ENCODE results near the gene GULP1. TPM values are rescaled to one million over a fixed set of nuclear protein-coding genes. Genes with fewer than 3 reads are reported as not detected.
"Not testable (repeated sequence)": the region's sequence is repeated elsewhere in the genome, so short reads cannot be mapped to it uniquely, and the experiment has no call there.

The GULP1 gene, protein sequence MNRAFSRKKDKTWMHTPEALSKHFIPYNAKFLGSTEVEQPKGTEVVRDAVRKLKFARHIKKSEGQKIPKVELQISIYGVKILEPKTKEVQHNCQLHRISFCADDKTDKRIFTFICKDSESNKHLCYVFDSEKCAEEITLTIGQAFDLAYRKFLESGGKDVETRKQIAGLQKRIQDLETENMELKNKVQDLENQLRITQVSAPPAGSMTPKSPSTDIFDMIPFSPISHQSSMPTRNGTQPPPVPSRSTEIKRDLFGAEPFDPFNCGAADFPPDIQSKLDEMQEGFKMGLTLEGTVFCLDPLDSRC
- polyA plus RNA-seq (ENCODE audit: insufficient read length in 3 of 3), result 10 to 100 TPM; 53.6 to 59.4 (median 54.2) TPM
- long read RNA-seq, donor 1, partial matches to known transcripts, result 0 of 5 reads
- long read RNA-seq, donor 1, other reads (novel, unspliced or antisense), result 0 of 5 reads
- long read RNA-seq, donor 2, partial matches to known transcripts, result 0 of 7 reads
- long read RNA-seq, donor 2, other reads (novel, unspliced or antisense), result 0 of 7 reads
- long read RNA-seq, donor 3, partial matches to known transcripts, result 0 of 5 reads
- long read RNA-seq, donor 3, other reads (novel, unspliced or antisense), result 0 of 5 reads
- long read RNA-seq, donor 4, partial matches to known transcripts, result 18 of 20 reads
- long read RNA-seq, donor 4, other reads (novel, unspliced or antisense), result 0 of 20 reads
- long read RNA-seq, donor 5, partial matches to known transcripts, result 7 of 8 reads
- long read RNA-seq, donor 5, other reads (novel, unspliced or antisense), result 0 of 8 reads
- long read RNA-seq, donor 6, transcript GULP1-206 (12 exons, 1,376 nt), result major isoform, 5 of 12 reads
- long read RNA-seq, donor 6, partial matches to known transcripts, result 7 of 12 reads
- long read RNA-seq, donor 6, other reads (novel, unspliced or antisense), result 0 of 12 reads
- long read RNA-seq, donor 7, partial matches to known transcripts, result 0 of 7 reads
- long read RNA-seq, donor 7, other reads (novel, unspliced or antisense), result 0 of 7 reads
- long read RNA-seq, donor 8, partial matches to known transcripts, result 0 of 2 reads
- long read RNA-seq, donor 8, other reads (novel, unspliced or antisense), result 0 of 2 reads
- long read RNA-seq, donor 9, transcript GULP1-206 (12 exons, 1,376 nt), result major isoform, 6 of 11 reads
- long read RNA-seq, donor 9, partial matches to known transcripts, result 0 of 11 reads
- long read RNA-seq, donor 9, other reads (novel, unspliced or antisense), result 0 of 11 reads
- long read RNA-seq, donor 10, partial matches to known transcripts, result 21 of 24 reads
- long read RNA-seq, donor 10, other reads (novel, unspliced or antisense), result 0 of 24 reads
- long read RNA-seq, donor 11, partial matches to known transcripts, result 13 of 14 reads
- long read RNA-seq, donor 11, other reads (novel, unspliced or antisense), result 0 of 14 reads
- long read RNA-seq, donor 12, partial matches to known transcripts, result 0 of 5 reads
- long read RNA-seq, donor 12, other reads (novel, unspliced or antisense), result 0 of 5 reads
- long read RNA-seq, donor 13, partial matches to known transcripts, result 0 of 1 reads
- long read RNA-seq, donor 13, other reads (novel, unspliced or antisense), result 0 of 1 reads
- long read RNA-seq, donor 14, result 0 reads
- long read RNA-seq, donor 15, partial matches to known transcripts, result 10 of 15 reads
- long read RNA-seq, donor 15, other reads (novel, unspliced or antisense), result 0 of 15 reads
- long read RNA-seq, donor 16, transcript GULP1-206 (12 exons, 1,376 nt), result major isoform, 6 of 10 reads
- long read RNA-seq, donor 16, partial matches to known transcripts, result 0 of 10 reads
- long read RNA-seq, donor 16, other reads (novel, unspliced or antisense), result 0 of 10 reads

GRCh38 chr2:188291617-188292347 lies at the start of gene GULP1:
Gene GULP1, plus strand, starts transcription at chr2:188291874. Its CDS starts 185,829 bp downstream, at chr2:188477703.
- peak; percentile 84 for DNase-seq

DNA sequence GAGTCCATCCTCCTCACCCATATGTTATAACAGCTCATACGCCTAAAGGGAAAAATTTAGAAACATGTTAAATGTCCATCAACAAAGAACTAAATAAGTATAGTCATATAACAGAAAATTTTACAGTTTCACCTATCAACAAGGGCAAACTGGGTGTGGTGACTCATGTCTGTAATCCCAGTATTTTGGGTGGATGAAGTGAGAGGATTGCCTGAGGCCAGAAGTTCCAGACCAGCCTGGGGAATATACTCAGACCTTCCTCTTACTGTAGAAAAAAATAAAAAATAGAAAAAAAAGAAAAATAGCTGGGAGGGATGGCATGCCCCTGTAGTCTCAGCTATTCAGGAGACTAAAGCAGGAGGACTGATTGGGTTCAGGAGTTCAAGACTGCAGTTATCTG lies 48.3 kb upstream of the GULP1 start:
- DNase-seq, result no peak

DNA sequence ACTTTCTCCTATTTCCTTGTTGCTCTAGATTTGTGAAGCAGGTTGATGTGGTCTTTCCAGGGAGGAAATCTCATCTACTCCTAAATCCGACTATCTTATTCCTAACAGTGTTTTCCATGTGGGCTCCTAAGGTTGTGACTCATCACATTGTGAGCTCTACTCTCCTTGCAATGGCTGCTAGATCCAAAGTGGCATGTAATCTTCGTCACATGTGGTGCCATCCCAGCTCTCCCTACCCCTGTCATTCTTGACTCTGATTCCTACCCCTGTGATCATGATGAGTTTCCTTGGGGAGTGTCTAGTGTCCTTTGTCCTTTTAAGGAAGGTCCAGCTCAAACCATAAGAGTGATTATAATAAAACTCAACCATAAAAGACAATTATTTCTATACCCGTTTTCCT lies 47.3 kb upstream of the GULP1 start:
- no peak for DNase-seq

DNA sequence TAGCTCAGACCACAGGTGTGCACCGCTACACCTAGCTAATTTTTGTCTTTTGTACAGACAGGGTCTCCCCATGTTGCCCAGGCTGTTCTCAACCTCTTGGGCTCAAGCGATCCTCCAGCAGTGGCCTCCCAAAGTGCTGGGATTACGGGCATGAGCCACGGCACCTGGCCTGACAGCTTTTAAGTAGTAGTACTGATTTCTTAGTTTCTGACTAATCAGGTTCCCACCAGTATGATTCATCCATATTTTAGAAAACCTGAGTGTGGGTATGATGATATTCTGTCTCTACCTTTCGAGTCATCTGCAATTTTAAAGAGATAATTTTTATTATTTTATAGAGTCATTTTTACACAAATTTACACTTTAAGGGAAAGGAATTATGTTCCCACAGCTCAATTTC lies 46.4 kb upstream of the GULP1 start:
- DNase-seq, result no peak

DNA sequence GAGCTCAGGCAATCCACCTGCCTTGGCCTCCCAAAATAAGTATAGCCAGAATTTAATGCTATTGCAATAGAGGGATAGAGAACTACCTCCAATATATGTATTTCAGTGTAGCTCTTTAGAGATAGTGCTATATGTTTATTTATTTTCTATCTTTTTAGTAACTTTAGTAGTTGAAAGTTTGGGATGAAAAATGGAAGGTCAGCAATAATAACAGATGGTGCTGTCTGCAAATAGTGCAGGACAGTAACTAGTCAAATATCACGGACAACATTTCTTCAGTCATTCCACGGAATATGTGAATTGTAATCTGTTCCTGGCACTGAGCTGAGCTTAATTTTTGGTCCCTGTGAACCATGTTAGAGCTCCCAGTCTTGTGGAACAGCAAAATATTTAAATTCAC lies 43.2 kb upstream of the GULP1 start:
- DNase-seq, result no peak

DNA sequence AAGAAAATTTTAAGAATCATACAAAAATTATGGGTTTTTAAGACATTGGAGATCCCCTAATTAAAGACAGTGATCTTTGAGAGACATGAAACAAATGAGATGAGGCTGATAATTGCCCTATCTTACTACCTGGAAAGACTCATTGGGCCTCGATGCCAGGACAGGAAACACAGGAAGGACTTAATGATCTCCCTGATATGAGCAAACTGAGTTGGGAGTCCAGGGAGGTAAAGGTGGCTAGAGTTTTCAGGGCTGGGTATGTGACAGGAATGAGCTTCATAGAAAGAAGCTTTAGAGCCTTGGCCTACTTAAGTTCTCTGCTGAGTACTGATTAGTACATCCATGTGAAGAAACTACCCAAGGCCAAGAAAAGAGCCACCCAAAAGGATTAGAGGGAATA lies 40.6 kb upstream of the GULP1 start:
- DNase-seq, result no peak

DNA sequence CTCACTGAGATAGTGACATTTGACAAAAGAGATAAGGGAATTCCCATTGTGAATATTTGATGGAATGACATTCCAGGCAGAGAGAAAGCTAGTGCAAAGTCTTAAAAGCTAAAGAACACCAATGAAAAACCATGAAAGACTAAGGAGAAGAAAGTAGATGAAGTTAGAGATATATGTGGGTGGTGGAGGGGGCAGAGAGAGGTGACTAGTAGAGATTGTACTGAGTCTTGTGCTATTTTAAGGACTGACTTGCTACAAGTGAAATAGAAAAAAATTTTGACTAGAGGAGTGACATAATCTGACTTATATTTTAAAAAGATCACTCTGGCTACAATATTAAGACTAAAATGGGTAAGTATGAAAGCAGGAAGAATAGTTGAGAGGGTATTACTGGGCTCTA lies 35.3 kb upstream of the GULP1 start:
- no peak for DNase-seq

- DNase-seq, result no peak
Observed at GRCh38 chr2:188265315-188265714, 26.4 kb upstream of the GULP1 start.

DNA sequence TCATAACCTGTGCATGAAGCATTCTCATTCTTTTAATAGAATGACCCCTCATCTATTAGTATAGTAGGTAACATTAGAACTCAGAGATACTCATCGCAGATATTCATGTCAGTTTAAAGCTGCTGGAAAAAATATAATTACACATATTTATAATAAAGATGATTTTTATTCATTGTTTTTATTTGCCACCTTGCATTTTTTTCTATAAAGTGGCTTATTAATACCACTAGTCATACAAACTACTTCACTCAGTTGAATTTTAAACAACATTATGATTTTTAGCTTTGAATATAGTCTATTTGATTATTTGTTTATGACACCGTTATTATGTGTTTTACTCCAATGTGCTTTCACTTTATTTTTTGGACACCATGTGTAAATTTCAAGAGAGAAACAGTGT lies 23.9 kb upstream of the GULP1 start:
- no peak for DNase-seq

DNA sequence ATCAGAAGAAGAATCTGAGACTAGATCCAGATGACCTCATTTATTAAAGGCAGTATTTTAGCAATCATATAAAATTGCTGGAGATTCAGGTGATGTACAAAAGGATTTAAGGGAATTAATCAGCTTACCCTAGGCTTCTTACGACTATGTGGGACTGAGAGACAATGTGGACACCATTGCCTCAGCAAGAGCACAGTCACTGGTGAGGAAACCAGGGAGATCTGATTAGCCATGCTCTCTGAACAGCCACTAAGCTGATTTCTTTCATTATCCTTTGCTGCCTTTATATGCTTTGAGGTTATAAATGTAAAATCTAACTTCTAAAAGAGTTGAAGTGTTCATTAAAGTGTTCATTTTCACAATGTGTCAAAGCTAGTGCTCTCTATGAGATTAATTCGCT lies 22.7 kb upstream of the GULP1 start:
- DNase-seq, result no peak

DNA sequence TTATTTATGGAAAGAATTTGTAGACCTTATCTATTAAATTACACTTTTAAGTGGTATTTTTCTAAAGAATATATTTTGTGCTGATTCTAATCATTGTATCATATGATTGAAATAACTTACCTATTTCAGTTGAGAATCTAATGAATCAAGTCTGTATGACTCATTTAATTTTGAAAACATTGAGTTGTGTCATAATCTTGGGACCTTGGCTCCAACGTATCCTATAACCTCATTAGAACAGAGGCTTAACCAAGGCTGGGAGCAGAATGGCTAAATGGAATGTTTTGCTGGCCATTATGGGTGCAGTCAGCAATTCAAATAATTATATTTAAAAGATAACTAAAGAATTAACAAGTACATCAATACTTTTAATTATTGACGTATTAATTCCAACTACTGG lies 19.6 kb upstream of the GULP1 start:
- DNase-seq, result no peak

GRCh38 chr2:188274274-188274673 lies 17.4 kb upstream of the GULP1 start:
- no peak for DNase-seq

- DNase-seq, result no peak
Observed at GRCh38 chr2:188276255-188276654, 15.4 kb upstream of the GULP1 start.

- no peak for DNase-seq
Observed at GRCh38 chr2:188277786-188278185, 13.9 kb upstream of the GULP1 start.

GRCh38 chr2:188278388-188279092 lies 13.1 kb upstream of the GULP1 start:
- no peak for DNase-seq

GRCh38 chr2:188279093-188279445 lies 12.6 kb upstream of the GULP1 start:
- no peak for DNase-seq

GRCh38 chr2:188280811-188281222 lies 10.9 kb upstream of the GULP1 start:
- DNase-seq, result no peak

GRCh38 chr2:188282907-188283306 lies 8.8 kb upstream of the GULP1 start:
- DNase-seq, result no peak

- not testable (repeated sequence) for DNase-seq
Observed at GRCh38 chr2:188284251-188284650, 7.4 kb upstream of the GULP1 start.

- no peak for DNase-seq
Observed at GRCh38 chr2:188285049-188285448, 6.6 kb upstream of the GULP1 start.
